Measurements from ENCODE around the gene TSPAN17. TPM values are rescaled to one million over a fixed set of nuclear protein-coding genes. Genes with fewer than 3 reads are reported as not detected.

TSPAN17 gene
- total RNA-seq, 1 donor from 2014 or later = 53.9 TPM

DNA sequence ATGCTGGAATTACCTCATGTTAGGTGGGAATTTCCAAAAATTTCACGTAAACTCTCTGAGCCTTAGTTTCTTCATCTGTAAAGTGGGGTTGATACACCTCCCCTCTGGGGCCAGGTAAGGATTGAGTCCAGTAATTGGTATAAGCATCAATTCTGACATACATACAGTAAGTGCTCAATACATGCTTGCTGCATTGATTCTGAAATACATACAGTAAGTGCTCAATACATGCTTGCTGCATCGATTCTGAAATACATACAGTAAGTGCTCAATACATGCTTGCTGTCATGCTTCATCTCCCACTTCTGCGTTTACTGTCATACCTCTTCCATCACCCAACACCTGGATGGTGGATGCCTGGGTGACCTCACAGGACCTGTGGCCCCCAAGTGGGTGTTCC is 57.1 kb downstream of the TSPAN17 start:
- Histone ChIP-seq H3K27me3 (ENCODE audit: control insufficient read depth, insufficient read depth, low read length) (peaks cover 23% of the 10 kb centered on the region), H3K4me3 (ENCODE audit: low read depth, low read length) (no peak overlapping the region), H3K36me3 (ENCODE audit: control insufficient read depth, insufficient read depth, low read length) (no peaks in the 10 kb centered on the region)
- TF ChIP-seq, protein P1, sequence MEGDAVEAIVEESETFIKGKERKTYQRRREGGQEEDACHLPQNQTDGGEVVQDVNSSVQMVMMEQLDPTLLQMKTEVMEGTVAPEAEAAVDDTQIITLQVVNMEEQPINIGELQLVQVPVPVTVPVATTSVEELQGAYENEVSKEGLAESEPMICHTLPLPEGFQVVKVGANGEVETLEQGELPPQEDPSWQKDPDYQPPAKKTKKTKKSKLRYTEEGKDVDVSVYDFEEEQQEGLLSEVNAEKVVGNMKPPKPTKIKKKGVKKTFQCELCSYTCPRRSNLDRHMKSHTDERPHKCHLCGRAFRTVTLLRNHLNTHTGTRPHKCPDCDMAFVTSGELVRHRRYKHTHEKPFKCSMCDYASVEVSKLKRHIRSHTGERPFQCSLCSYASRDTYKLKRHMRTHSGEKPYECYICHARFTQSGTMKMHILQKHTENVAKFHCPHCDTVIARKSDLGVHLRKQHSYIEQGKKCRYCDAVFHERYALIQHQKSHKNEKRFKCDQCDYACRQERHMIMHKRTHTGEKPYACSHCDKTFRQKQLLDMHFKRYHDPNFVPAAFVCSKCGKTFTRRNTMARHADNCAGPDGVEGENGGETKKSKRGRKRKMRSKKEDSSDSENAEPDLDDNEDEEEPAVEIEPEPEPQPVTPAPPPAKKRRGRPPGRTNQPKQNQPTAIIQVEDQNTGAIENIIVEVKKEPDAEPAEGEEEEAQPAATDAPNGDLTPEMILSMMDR (IDR thresholded peaks at IDR 0.05; ENCODE audit: insufficient read depth, low read length, poor library complexity, severe bottlenecking) = no peak
- no peak for DNase-seq (ENCODE audit: low read depth)

DNA sequence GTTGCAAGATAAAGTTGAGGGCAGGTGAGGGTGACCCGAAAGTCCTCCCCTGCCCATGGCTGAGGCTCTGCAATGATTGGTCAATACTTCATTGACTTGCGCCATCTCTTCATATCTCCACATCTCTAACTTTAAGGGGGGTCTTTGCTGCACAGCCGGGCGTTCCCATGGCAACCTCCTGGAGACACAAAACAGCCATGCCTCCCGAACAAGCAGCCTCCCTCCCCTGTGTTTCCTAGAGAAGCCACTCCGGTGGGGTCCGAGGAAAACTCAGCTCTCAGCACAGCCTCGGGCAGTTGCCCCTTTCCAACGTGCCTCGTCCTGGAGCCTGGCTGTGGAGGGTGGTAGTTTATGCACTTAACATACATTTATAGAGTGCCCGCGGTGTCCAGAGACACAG is 57.5 kb downstream of the TSPAN17 start:
- H3K4me3 ChIP-seq (ENCODE audit: low read depth, low read length) = no peak overlapping the region
- H3K27me3 ChIP-seq (ENCODE audit: control insufficient read depth, insufficient read depth, low read length) = peaks cover 27% of the 10 kb centered on the region
- DNase-seq (ENCODE audit: low read depth) = no peak
- no peaks in the 10 kb centered on the region for H3K36me3 ChIP-seq (ENCODE audit: control insufficient read depth, insufficient read depth, low read length)
- TF ChIP-seq, protein P1 (IDR thresholded peaks at IDR 0.05; ENCODE audit: insufficient read depth, low read length, poor library complexity, severe bottlenecking) = no peak

Other genes starting within 250 kb of the TSPAN17 start
- gene CLTB, start 230.9 kb upstream of the TSPAN17 start, total RNA-seq = 163 and 172 TPM in 2 replicates
- gene FAF2, start 199.1 kb upstream of the TSPAN17 start, total RNA-seq = 44.4 and 45.5 TPM in 2 replicates
- gene RNF44, start 110.1 kb upstream of the TSPAN17 start, total RNA-seq = 31.2 and 36.6 TPM in 2 replicates
- gene CDHR2, start 98.1 kb upstream of the TSPAN17 start, total RNA-seq = 0.08 and 0.21 TPM in 2 replicates
- gene GPRIN1, start 37.3 kb upstream of the TSPAN17 start, total RNA-seq = 17.3 and 19.9 TPM in 2 replicates
- not detected in 2 replicates for gene SNCB, start 16.9 kb upstream of the TSPAN17 start, total RNA-seq
- not detected in 2 replicates for gene EIF4E1B, start 16.8 kb upstream of the TSPAN17 start, total RNA-seq
- 1.1 and 2.3 TPM in 2 replicates for gene UNC5A, start 163.1 kb downstream of the TSPAN17 start, total RNA-seq